GM18909 (cell line): Measurements from ENCODE around the gene PDGFRA.

ENCODE experiments used
- ATAC-seq: cut with Tn5 transposase; IDR thresholded peaks from one replicate; pipeline ENCODE4 v1.9.1; 2021; ENCODE audit warnings: mild to moderate bottlenecking; ENCODE audit not compliant: unreplicated experiment, poor library complexity

The PDGFRA gene

DNA sequence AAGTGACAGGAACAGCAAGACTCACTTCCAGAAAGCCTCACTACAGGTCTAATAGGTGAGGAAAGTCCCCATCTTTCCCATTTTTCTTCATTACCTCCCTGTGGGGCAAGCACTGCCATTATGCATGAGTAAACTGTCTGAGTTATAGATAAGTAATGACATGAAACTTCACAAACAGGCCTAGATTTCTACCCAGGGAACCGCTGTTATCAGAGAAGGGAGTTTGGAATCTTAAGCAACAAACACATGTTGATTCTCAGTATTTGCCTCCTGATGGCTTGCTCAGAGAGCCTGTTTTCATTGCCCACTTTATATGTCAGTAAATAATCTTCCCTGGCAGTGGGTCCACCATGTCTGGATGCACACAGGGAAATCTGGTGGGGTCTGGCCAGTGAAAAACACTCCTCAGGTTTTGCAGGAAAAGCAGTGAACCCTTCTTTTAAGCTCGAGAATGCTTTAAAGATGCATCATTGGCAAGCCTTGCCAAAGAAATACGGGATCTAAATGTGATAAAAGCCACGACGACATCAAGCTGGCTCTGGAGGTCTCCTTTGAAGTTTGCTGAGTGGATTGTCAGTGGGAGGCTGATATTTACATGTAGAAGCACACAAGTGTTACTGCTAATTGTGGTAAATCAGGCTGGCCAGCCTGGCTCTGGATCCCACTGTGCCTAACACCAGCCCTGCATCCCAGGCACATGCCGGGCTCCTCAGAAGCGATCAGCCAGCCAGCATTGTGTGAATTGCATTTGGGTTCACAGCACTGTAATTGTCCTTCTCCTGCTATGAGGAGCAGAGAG is 25.2 kb downstream of the PDGFRA start:
- ATAC-seq, result no peak

GRCh38 chr4:54254915-54255246 is 25.8 kb downstream of the PDGFRA start:
- no peak for ATAC-seq

DNA sequence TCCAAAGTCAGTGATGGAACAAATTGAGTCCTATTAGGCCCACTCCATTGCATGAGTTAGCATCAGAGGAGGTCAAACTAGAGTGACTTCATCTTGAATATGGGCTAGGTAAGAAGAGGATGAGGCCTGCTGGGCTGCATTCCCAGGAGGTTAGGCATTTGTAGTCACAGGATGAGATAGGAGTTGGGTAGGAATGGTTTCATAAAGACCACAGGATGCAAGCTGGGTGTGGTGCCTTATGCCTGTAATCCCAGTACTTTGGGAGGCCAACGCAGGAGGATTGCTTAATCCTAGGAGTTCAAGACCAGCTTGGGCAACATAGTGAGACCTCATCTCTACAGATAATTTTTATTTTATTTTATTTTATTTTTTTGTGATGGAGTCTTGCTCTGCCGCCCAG is 26.8 kb downstream of the PDGFRA start:
- ATAC-seq, result no peak

DNA sequence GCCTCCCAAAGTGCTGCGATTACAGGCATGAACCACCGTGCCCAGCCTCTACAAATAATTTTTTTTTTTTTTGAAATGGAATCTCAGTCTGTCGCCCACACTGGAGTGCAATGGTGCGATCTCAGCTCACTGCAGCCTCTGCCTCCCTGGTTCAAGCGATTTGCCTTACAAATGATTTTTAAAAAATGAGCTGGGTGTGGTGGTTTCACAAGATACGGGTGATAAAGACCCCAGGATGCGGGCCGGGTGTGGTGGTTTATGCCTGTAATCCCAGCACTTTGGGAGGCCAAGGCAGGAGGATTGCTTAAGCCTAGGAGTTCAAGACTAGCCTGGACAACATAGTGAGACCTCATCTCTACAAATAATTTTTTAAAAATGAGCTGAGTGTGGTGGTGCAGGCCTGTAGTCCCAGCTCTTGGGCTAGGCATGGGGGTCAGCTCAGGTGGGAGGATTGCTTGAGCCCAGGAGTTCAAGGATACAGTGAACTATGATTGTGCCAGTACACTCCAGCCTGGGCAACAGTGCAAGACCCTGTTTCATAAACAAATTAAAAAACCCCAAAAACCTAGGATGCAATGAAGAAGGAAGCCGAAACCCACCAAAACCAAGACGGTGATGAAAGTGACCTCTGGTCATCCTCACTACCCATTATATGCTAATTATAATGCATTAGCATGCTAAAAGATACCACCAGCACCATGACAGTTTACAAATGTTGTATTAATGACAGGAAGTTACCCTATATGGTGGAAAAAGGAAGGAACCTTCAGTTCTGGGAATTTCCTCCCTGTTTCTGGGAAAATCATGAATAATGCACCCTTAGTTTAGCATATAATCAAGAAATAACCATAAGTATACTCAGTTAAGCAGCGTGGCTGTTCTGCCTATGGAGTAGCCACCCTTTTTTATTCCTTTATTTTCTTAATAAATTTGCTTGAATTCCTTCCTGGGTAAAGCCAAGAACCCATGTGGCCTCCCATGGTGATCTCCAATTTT is 27.7 kb downstream of the PDGFRA start:
- no peak for ATAC-seq

GRCh38 chr4:54265366-54265765 is 36.3 kb downstream of the PDGFRA start:
- no peak for ATAC-seq

- no peak for ATAC-seq
These were observed 39.1 kb downstream of the PDGFRA start for GRCh38 chr4:54268151-54268550.

- no peak for ATAC-seq
These were observed 42.4 kb downstream of the PDGFRA start for GRCh38 chr4:54271464-54271863.

DNA sequence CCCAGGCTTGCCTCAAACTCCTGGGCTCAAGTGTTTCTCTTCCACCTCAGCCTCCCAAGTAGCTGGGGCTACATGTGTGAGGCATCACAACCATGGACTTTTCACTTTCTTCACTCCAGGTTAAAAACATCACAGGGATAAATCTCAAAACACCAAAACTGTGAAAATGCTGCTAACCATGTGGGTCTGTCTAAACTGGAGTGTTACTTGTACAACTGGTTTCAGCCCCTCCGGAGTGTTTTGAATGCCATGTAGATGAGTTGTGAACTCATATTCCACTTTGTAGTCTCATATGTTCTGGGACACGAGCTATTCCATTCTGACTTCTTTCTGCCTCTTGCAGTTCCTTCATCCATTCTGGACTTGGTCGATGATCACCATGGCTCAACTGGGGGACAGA is 43.0 kb downstream of the PDGFRA start:
- ATAC-seq, result no peak

DNA sequence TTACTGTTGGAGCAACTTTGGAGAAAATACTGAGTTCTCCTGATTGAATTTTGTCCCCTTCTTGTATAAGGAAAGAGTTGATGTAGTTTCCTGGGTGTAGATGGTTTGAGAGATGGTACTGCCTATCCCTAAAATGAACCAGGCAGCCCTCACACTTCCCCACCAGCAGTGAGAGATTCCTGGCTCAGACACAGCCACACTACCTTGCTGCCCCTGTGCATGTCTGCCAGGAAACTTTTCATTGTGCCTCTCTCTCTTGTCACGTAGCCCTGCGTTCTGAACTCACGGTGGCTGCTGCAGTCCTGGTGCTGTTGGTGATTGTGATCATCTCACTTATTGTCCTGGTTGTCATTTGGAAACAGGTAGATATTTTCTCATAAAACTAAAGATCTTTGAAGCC is 45.2 kb downstream of the PDGFRA start:
- no peak for ATAC-seq

DNA sequence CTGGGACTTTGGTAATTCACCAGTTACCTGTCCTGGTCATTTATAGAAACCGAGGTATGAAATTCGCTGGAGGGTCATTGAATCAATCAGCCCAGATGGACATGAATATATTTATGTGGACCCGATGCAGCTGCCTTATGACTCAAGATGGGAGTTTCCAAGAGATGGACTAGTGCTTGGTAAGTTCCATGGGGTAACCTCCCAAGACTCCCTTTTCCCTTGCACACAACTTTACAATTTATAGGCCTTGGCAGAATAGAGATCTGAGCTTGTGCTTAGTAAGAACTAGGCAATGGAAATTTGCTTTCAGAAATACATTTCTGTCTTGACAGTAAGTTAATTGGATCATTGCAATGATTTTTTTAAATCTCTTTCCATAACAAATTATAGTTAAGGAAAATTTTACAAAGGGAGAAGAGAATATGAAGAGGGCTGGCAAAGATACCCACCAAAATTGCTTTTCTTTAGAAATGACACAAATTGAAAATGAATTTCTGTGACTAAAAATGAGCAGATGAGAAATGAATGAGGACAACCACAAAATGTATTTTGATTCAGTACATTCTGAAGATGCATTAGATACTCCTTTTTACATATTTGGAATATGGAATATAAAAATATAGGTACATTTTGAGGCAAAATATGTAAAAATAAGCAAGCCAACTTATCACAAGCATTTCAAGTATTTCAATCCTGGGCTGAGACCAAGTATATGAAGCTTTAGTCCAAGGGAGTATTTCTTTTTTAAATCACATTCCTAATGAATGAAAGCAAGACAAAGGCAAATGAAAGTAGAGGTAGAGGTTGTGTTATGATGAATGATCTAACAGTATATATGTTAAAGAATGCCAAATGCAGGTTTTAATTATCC is 45.9 kb downstream of the PDGFRA start:
- ATAC-seq, result no peak

- no peak for ATAC-seq
These were observed 47.7 kb downstream of the PDGFRA start for GRCh38 chr4:54276641-54277430.

DNA sequence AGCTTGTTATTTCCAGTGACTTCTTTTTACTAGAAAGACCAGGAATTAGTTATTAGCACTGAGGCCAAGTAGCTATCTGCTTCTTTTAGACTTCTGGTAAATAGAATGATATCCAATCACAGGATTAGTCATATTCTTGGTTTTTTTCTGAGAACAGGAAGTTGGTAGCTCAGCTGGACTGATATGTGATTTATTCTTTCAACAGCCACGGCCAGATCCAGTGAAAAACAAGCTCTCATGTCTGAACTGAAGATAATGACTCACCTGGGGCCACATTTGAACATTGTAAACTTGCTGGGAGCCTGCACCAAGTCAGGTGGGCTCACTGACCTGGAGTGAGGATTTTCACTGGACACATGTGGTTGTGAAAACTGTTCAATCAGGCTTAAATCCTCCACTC is 48.6 kb downstream of the PDGFRA start:
- no peak for ATAC-seq

- ATAC-seq, result no peak
These were observed 49.1 kb downstream of the PDGFRA start for GRCh38 chr4:54278216-54278615.

DNA sequence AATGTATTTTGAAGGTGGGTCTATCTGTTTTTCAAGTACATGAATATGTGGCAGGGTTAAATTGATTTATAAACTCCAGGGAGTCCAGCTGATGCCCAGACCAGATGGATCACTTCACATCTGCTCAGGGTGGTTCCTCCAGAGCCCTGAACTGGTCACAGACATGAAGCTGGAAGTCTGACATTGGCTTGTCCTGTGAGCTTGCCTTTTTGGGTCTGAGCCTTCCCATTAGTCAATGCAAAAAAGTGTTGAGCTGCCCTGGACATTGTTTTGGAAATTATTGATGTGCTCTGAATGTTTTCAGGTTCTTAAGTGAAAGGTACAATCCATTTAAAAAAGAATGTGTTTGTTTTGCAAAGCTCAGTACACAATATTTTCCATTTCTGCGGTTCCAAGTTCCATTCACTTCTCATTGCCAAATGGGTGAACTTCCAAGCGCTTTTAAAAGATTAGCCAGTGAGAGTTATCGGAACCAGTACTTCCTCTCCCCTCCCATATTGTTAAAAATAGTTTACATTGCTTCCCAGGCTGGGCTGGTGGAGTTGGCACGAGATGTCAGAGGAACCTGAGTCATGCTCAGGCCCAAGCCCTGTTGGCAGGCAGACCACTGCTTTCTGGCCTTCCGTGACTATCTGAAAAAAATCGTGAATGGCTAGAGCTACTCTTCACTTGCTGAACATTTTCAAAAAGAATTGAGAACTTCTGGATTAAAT is 52.1 kb downstream of the PDGFRA start:
- no peak for ATAC-seq

- ATAC-seq, result no peak
These were observed 53.7 kb downstream of the PDGFRA start for GRCh38 chr4:54282837-54283236.

DNA sequence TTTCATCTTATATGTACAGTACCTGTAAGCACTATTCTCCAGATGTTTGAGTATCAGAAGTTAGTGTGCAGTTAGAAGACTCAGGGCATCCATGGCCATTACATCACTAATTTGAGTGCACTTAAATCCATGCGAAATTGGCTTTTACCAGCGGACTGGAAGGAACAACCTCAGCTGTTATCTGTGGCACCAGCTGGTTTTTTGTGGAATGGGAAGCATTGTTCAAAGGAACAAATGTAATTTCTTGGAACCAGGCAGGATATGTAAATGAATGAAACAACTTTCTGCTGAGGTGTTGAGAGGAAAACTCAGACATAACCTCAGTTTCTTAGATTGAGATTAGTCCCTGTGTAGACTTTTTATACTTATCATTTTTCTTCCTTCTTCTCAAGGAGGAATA is 60.2 kb downstream of the PDGFRA start:
- ATAC-seq, result no peak

GRCh38 chr4:54290980-54291379 is 61.9 kb downstream of the PDGFRA start:
- ATAC-seq, result no peak

GRCh38 chr4:54296548-54297203 is 67.6 kb downstream of the PDGFRA start:
- no peak for ATAC-seq

DNA sequence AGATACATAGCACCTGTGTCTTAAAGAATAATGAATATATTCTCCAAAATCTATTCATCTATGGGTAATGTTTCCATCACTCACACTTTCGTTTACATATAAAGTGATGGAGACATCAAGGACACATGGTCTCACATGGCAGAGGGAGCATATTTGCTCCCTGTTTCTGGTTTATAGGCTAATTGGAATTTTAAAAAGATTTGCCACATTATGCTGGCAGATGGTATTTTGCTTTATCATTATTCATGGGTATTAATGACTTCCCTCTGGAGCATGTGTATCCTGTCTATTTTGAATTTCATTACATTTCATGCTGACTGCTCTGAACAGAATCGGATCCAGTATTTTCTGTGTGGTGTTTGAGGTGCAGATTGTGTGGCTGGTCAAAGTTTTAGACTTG is 79.0 kb downstream of the PDGFRA start:
- no peak for ATAC-seq
